Hypothalamus (tissue), 51 donors: ENCODE measurements around the gene GAB2.
A peak's percentile ranks its signal among the peaks of the same experiment; 100 is the strongest.
"Not testable (repeated sequence)": the region's sequence is repeated elsewhere in the genome, so short reads cannot be mapped to it uniquely, and the experiment has no call there.

Source experiments
- DNase-seq, 51 donors: peaks; one replicate each; lab custom pipeline; 2025; lab: John Stamatoyannopoulos, UW

Gene GAB2

GRCh38 chr11:78371221-78371891 lies 46.3 kb downstream of the GAB2 start:
- DNase-seq: peak in 1 of 51 donors; percentile 50

- peak in 8 of 51 donors; percentile 14 to 50 (median 24) for DNase-seq
Measured at GRCh38 chr11:78370406-78371172, 47.0 kb downstream of the GAB2 start.

- DNase-seq: no peak
Measured at GRCh38 chr11:78365381-78365792, 52.2 kb downstream of the GAB2 start.

GRCh38 chr11:78364128-78364751 lies 53.4 kb downstream of the GAB2 start:
- no peak for DNase-seq

DNA sequence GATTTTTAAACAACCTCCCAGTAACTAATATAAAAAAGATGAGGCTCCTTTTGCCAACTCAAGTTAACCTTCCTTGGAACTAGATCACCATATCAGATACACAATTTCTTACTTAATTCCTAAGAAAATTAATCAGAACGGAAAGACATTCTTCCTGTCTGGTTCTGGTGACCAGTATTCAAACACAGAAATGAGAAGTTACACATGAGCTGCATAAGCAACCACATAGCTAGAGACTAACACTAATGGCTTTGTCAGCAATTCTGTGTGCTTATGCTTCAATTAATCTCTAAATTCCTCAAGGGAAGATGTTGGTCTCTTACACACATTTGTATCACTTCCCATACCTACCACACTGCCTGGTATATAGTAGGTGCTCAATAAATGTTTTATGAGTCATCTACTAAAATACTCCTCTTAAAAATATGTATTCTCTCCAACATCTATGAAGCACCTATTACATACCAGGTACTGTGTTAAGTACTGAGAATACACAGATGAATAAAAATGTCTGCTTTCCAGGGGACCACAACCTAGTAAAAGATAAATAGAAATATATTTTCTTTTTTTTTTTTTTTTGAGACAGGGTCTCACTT lies 54.5 kb downstream of the GAB2 start:
- DNase-seq: no peak

GRCh38 chr11:78361228-78361627 lies 56.4 kb downstream of the GAB2 start:
- no peak for DNase-seq

DNA sequence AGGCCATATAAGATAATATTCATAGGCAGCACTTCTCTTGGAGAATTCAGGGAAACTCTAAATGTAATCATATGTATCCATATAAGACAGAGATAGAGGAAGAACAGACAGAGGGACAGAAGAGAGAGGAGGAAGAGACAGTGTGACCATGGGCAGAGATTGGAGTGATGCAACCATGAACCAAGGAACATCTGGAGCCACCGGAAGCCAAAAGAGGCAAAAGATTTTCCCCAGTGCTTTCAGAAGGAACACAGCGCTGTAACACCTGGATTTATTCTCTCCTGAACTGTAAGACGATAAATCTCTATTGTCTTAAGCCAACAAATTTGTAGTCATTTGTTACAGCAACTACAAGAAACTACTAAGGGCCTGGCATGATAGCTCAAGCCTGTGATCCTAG lies 57.7 kb downstream of the GAB2 start:
- DNase-seq: no peak

GRCh38 chr11:78357924-78358323 lies 59.7 kb downstream of the GAB2 start:
- DNase-seq: not testable (repeated sequence)

GRCh38 chr11:78357425-78357824 lies 60.2 kb downstream of the GAB2 start:
- not testable (repeated sequence) for DNase-seq

DNA sequence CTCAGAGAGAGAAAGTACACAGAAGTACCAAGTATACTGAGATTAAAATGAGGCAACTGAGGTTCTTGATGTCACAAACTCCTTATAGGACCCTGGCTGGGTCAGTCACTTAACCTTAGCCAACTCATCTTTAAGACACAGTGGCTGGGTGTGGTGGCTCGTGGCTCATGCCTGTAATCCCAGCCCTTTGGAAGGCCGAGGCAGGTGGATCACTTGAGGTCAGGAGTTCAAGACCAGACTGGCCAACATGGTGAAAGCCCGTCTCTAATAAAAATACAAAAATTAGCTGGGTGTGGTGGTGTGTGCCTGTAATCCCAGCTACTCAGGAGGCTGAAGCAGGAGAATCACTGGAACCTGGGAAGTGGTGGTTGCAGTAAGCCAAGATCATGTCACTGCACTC lies 61.9 kb downstream of the GAB2 start:
- DNase-seq: not testable (repeated sequence)

DNA sequence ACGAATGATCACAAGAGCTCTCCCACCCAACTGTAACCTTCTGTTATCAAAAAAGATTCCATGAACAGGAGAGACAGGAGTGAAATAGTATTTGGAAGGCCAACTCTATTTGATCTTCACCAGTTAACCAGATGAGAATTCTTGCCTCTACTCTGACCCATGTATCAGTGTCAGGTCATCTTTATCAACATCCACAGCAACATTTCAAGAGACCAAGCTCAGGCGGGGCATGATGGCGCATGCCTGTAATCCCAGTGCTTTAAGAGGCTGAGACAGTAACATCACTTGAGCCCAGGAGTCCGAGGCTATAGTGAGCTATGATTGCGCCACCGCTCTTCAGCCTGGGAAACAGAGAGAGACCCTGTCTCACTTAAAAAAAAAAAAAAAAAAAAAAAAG lies 62.3 kb downstream of the GAB2 start:
- no peak for DNase-seq

GRCh38 chr11:78354408-78355308 lies 63.0 kb downstream of the GAB2 start:
- peak in 8 of 51 donors; percentile 16 to 48 (median 31) for DNase-seq

DNA sequence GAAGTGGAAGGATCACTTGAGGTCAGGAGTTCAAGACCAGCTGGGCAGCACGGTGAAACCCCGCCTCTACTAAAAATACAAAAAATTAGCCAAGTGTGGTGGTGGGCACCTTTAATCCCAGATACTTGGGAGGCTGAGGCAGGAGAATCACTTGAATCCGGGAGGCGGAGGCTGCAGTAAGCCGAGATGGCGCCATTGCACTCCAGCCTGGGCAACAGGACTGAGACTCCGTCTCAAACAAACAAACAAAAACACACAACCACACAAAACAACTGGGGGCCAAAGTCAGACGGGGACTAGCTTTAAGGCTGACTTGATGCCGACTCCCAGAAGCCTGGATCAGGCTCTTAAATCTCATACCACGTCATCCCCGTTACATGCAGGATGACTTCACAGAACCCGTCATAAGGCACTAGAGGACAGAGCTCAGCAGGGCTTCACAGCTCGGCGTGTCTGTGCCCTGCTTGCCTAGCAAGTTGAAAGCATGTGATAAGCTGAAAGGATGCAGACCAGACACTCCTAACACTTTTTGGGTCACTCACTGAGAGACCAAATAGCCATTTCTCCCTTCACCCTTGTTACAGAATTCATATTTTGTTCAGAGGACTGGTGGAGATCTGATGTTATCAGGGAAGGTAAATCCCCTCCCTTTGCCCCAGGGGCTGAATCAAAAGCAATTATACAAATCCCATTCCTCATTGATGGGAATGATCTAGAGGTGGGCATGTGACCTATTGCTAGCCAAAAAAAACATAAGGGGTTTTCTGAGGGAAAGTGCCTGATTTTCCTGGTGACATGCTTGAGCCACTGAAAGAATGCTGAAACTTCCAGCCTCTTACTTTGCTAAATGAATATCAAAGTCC lies 65.4 kb downstream of the GAB2 start:
- peak in 4 of 51 donors; percentile 15 to 28 (median 22) for DNase-seq

- DNase-seq: peak in 2 of 51 donors; percentile 43 to 66
Measured at GRCh38 chr11:78351193-78351592, 66.4 kb downstream of the GAB2 start.

GRCh38 chr11:78350646-78351165 lies 66.9 kb downstream of the GAB2 start:
- DNase-seq: peak in 21 of 51 donors; percentile 19 to 80 (median 42)

DNA sequence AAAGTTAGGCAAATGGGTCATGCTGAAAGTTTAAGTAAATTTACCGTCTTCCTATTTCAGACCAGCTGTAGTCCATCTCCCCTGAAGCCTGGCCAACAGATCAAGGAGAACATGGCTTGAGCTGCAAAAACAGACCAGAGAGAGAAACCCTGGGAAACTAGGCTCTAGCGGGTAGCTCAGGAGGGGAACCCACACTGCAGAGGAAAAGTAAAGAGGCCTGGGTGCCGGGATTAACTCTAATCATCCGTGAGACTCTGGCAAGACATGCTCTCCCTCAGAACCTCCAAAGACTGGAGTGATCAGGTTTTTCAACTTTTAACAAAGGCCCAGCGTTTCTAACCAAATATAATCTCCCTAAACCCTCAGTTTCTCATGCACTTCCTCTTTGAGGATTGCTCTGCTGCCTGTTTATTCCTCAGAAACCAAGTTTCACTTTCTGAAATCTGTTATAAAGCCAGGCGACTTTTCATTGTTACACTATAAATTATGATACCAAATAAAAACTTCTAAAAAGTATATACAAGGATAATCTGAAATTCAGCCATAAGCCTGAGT lies 67.5 kb downstream of the GAB2 start:
- DNase-seq: peak in 3 of 51 donors; percentile 25 to 70 (median 46)

DNA sequence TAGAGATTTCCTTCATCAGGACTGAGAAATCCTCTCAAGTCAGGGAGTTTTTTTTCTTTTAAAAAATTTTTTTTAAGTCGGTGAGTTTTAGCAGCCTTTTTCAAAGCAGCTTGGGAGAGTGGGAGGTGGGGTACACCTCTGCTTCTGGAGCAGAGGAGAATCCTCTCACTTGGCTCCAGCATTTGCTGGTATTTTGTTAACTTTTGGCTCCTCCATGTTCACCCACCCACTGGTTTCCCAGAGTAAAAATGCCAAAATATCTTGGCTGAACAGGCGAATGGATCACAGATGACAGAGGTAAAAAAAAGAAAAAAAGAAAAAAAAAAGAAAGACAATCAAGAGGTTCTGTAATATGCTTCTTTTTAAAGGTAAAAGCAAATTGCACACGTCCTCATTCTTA lies 68.0 kb downstream of the GAB2 start:
- no peak for DNase-seq

GRCh38 chr11:78349114-78349513 lies 68.5 kb downstream of the GAB2 start:
- no peak for DNase-seq

- no peak for DNase-seq
Measured at GRCh38 chr11:78347956-78348355, 69.7 kb downstream of the GAB2 start.
